Head of caudate nucleus (tissue), 42 donors: ENCODE measurements around the gene PMEL.
"Not testable (repeated sequence)": the region's sequence is repeated elsewhere in the genome, so short reads cannot be mapped to it uniquely, and the experiment has no call there.

Experiments used
- DNase-seq, 42 donors: peaks; one replicate each; pipeline versions ENCODE4 v3.0.0 to v3.0.0-alpha.2; 2020 to 2021; ENCODE audit warnings: mixed read lengths in 7 of 42
- intact Hi-C: fragments of 100-400 bp; cut with DNase I; formaldehyde crosslinking; loops from one replicate; pipeline ENCODE4 v1.15.0; 2022

PMEL gene

DNA sequence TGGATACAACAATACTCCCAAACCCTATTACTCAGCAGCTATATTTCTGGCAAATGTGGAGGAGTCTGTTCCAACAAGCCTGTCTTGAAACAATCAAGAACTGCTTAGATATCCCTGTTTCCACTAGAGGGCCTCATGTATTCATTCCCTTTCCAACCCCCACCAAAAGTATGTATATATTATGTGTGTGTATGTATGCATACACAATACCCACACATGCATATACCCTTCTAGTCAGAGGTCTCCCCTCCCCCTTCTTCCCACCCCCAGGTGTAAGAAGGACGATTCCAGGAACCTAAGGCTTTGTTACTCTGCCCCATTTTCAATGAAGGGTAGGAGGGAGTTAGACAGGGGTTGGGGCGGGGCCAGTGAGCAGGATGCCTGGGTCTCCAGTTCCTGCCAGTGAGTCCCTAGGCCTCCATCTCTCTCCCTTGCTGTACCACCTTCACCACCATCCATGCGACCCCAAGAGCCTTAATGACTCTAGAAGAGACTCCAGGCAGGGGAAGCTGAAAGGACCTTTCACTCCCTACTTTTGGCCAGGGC lies 35.0 kb downstream of the PMEL start, which contains the start of gene DGKA:
TSS of gene DGKA (plus strand) at position 392 of the 546 bp plus-strand sequence. CDS start 5,342 bp downstream, outside the sequence.
- DNase-seq = peak in 19 of 42 donors; percentile 11 to 67 (median 40)
- intact Hi-C loops = no loop called here

GRCh38 chr12:55929306-55929791 lies 36.5 kb downstream of the PMEL start:
- intact Hi-C loops = loop anchor here (5.0 kb wide), 2 partner anchors 43 to 202 kb away; partner anchors contain the start of genes CD63 and RAB5B
- DNase-seq = peak in 23 of 42 donors; percentile 15 to 67 (median 38)

DNA sequence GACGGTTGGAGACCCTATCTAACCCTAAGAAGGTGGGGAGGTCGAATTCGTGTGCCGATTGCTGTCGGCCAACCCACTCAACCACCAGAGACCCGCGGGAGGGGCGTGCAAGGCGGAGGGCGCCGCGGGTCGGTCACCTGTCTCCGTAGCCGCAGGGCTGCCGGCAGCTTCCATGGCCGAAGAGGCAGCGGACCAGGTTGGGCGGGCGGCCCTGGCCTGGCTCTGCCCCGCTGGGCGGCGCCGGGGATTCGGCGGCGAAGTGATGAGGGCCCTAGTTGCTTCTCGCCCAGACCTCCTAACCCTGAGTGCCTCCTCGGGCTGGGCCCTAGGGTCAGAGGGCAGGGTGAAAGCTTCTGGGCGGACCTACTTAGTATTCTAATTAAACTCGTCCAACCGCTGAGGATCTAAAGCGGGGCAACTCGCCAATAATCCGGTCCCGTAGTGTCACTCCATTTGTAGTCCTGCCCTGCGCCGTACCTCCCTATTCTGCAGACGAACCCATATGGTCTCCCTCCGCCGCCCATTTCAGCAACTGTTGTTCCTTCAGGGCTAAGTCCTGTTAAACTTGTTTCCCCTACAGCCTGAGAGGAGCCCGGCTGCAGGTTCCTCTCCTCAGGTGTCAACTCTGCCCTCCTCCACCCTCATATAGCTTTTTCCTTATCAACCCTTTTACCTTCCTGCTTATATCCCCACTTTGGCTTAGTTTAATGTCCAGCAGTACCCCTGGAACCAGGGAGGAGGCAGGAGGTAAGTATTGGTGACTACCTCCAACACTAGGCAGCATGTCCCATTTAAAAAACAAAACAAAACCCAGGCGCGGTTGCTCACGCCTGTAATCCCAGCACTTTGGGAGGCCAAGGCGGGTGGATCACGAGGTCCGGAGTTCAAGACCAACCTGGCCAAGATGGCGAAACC lies 38.0 kb downstream of the PMEL start, which contains the start of gene PYM1:
TSS of gene PYM1 (minus strand) at position 307 of the 915 bp plus-strand sequence. CDS start at position 174, 133 bp downstream.
- intact Hi-C loops = loop anchor here (5.0 kb wide), 2 partner anchors 44 to 201 kb away; partner anchors contain the start of genes CD63 and RAB5B
- DNase-seq = peak; percentile 43 to 84 (median 67)

- intact Hi-C loops = loop anchor here (1.0 to 5.0 kb wide), 3 partner anchors 45 to 200 kb away; partner anchors contain the start of genes CD63 and RAB5B
- peak; percentile 77 to 96 (median 90) for DNase-seq
Measured at GRCh38 chr12:55926738-55927587, 38.9 kb downstream of the PMEL start.

GRCh38 chr12:55925870-55926737 lies 39.7 kb downstream of the PMEL start:
- peak in 2 of 42 donors; percentile 23 to 29 for DNase-seq
- intact Hi-C loops = loop anchor here (1.0 to 5.0 kb wide), 3 partner anchors 46 to 199 kb away; partner anchors contain the start of genes CD63 and RAB5B

DNA sequence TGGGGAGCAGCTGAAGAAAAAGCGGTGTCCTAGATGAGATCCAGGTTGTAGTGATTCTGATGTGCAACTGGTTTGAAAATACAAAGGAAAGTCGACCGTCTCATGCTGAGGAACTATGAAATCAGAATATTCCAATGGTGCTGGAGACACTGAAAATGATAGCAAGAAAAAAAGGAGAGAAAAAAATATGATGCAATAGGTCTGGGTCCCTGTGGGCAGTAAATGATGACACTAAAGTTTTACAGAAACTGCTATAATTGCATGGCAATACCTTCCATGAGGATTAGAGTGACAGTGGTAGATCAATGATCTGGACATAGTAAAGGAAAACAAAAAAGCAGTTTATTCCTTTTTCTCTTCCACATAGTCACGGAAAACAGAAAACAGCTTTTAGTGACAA lies 40.5 kb downstream of the PMEL start:
- intact Hi-C loops = loop anchor here (5.0 kb wide), 2 partner anchors 47 to 198 kb away; partner anchors contain the start of genes CD63 and RAB5B
- no peak for DNase-seq

GRCh38 chr12:55923648-55924047 lies 42.2 kb downstream of the PMEL start:
- intact Hi-C loops, DNase-seq: not testable (repeated sequence)

GRCh38 chr12:55922126-55922525 lies 43.7 kb downstream of the PMEL start:
- no peak for DNase-seq
- intact Hi-C loops = no loop called here

DNA sequence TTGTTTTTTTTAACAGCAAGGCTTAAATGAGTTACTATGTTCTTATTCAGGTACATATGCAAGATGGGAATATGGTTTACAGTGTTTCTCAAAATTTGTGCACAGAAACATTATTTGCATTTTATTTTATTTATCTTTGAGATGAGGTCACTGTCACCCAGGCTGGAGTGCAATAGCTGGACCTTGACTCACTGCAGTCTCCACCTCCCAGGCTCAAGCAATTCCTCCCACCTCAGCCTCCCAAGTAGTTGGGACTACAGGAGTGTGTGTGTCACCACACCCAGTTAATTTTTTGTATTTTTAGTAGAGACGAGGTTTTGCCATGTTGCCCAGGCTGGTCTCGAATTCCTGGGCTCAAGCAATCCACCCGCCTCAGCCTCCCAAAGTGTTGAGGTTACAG lies 46.8 kb downstream of the PMEL start:
- intact Hi-C loops, DNase-seq: not testable (repeated sequence)

- intact Hi-C loops = no loop called here
Measured at GRCh38 chr12:55915482-55915859, 50.4 kb downstream of the PMEL start.

GRCh38 chr12:55912908-55913307 lies 52.9 kb downstream of the PMEL start:
- intact Hi-C loops = no loop called here
- DNase-seq = no peak

More at GRCh38 chr12:55915482-55915859, 50.4 kb downstream of the PMEL start:
- DNase-seq = no peak

DNA sequence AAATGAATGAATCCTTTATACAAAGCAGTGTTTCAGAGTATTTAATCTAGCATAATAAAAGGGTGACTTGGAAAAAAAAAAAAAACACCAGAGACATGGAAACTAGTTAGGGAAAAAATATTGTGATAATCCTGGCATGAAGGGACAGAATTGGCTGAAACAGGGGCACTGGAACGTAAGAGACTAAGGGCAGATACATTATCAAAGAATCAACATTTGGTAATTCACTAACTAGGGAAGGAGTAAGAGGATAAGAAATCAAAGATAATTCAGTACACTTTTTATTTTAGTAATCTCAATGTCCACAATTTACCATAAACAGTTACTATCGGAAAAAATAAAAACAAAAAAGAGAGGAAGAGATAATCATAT lies 56.3 kb downstream of the PMEL start:
- intact Hi-C loops = no loop called here
- DNase-seq = no peak

DNA sequence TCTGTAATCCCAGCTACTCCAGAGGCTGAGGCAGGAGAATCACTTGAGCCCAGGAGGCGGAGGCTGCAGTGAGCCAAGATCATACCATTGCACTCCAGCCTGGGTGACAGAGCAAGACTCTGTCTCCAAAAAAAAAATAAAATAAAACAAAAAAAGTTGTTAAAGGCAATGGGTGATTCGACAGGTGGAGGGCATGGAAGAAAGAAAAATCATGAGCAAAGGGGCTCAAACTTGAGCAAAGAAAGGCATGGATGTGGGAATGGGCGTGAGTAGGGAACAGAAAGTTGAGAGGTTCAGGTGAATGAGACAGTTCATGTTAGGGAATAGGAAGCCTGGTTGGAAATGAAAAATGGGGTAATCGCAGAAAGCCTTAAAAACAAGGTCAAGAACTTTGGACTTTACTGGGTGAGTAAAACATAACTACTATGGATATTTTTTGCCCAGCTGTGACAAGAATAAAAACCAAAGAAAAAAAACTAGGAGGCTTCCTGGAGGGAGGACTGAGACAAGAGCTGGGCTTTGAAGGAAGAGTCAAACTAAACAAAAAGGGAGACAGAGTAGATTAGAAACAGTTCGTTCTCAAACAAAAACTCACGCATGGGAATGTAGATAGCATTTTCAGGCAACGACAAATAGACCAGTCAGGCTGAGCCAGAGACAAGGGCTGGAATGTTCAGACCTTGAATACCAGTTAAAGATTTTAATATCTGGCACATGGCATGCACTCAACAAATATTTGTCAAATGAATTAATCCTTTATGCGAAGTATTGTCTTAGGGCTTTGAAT lies 56.9 kb downstream of the PMEL start:
- peak in 1 of 42 donors; percentile 7 for DNase-seq
- intact Hi-C loops = no loop called here

DNA sequence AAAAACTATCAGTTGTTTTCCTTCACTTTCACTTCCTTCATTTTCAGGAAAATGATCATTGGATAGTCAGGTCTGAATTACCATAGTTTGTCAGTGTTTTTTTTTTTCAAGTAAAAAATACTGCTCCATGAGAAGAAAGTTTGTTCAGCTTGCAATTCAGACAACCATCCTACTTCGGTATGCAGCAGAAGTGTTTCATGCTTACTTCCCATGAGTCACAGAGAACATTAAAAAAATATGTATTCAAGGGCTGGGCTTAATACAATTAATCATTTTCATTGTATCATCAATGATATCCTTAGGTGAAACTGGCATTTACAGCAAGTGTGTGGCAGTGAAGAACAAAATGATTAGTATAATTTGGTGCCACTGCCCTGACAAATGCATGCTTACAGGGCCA lies 59.8 kb downstream of the PMEL start:
- no peak for DNase-seq
- intact Hi-C loops = no loop called here
